ENCODE measurements around the gene SEPTIN5.

Gene SEPTIN5

DNA sequence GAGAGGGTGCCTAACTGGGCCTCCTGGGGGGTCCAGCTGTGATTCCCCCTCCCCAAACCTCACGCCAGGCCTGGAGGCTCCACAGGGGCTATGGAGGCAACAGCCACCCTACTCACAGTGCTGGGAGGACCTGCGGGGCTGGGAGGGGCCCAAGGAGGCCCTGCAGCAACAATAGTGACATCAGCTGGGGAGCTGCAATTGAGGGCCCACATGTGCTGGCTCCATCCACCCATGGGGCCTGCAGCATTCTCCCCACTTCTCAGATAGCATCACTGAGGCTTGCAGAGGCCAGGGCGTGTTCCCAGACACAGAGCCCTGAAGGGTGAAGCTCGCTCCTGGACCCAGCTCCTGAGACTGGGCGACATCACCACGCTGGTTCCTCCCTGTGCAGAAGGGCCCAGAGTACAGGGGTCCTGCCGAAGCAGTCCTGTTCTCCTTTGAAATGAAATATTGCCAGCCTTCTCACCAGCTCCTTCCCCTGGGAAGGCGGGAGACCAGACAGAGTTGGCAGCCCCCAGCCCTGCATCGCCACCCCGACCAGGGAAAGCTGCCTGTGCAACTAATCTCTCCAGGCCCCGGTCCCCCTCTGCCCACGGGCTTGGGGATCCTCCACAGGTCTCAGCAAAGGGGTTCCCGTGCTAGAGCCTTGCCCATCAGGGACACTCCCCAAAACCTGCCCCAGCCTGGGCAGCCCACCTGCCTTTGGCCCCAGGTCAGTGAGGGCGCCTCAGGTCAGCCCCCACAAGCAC lies 37.4 kb downstream of the SEPTIN5 start:
- no peak for DNase-seq

- no peak for DNase-seq
These were observed 39.0 kb downstream of the SEPTIN5 start for GRCh38 chr22:19753090-19753842.

DNA sequence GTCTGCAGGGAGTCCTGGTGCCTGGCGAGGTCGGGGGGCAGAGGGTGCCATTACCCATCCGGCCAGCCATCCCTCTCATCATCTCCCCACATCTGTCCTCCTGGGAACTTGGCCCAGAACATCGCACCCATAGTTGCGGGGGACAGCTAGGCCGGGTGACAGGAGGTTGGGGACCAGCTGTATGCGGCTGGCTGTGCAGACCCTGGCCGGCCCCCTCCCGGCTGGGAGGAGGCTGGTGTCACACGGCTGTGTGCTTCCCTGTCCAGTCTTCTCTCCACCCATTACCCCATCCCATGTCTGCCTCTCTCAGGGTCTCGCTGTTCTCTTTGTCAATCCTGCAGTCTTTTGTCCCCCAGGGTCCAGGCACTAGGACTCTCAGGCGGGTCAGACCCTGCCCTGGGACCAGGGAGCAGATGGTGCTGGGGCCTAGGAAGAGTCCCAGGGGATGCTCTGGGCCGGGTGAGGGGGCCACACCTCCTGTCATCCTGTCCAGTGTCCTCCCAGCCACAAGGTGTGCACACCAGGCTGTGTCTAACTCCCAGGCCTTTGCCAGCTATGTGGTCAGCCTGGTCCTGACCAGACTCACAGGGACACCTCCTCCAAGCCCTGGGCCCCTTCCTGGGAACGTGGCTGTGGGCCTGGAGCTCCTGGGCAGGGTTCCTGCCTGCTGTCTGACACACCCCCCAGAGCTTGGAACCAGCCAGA lies 39.8 kb downstream of the SEPTIN5 start:
- no peak for DNase-seq

DNA sequence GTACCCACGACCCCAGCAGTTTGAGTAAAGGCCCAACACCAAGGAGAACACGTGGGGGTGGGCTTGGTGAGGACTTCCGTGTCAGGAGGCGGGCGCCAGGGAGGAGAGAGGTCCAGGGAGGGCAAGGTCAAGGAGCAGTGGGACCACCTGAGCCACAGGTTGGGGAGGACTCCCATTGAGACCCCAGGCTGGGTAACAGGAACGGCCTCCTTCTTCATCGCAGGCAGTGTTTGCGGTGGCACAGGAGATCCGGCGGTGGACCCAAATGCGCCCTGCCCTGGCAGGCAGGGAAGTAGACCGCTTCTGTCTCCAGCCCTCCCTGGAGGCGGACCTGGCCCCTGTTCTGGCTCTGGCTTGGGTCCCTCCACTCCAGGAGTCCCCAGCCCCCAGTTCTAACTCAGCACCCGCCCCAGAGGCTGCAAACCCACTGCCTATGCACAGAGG lies 40.4 kb downstream of the SEPTIN5 start:
- no peak for DNase-seq

DNA sequence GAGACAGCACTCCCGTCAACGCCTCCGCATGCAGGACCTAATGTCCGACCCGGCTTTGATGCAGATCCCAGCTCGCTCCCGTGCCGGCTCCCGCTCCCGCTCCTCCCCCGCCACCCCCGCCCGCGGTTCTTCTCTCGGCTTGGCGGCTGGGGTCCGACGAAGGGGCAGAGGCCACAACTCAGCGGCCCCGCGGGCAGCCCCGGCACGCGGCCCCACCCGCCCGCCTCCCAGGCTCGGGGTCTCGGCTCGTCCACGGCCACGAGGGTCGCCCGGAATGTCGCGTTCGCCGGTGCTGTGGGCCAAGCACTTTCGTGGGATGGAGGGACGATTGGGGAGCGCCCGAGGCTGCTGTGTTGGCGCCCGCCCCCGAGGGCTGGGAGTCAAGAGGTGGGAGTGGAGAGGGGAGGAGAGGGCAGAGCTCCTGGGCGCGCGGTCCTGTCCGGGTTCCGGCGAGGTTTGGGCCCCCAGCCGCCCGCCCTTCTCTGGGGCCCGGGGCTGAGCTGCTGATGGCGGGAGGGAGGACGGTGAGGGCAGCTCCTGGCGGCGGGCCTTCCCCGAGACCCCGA lies 40.9 kb downstream of the SEPTIN5 start:
- no peak for DNase-seq

DNA sequence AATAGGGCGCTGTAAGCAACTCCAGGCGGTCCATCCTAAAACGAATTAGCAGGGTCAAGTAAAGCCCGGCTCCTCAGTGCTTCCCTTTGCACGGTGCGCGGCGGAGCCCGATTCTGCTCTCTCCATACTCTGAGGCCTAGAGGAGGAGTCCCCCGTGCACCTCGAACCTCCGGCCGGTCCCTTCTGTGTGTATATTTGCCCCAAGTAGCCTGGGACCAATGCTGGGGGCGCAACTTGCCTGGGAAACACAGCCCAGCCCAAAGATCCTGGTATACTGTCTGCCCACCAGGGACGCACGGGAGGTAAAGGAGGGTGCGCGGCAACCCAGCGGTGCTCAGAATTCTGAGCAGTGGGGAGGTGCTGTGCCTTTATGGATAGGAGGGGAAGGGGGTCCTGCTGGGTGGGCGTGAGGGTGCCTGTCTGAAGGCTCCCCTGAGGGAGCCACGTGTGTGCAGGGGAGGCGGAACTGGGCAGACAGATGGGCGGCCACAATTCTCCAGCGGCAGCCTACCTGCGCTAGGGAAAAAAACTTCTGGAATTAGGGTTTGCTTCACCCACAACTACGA lies 41.5 kb downstream of the SEPTIN5 start:
- DNase-seq, result no peak

- DNase-seq, result no peak
These were observed 42.2 kb downstream of the SEPTIN5 start for GRCh38 chr22:19756288-19757128.

GRCh38 chr22:19757140-19757984 lies 43.1 kb downstream of the SEPTIN5 start:
- no peak for DNase-seq

DNA sequence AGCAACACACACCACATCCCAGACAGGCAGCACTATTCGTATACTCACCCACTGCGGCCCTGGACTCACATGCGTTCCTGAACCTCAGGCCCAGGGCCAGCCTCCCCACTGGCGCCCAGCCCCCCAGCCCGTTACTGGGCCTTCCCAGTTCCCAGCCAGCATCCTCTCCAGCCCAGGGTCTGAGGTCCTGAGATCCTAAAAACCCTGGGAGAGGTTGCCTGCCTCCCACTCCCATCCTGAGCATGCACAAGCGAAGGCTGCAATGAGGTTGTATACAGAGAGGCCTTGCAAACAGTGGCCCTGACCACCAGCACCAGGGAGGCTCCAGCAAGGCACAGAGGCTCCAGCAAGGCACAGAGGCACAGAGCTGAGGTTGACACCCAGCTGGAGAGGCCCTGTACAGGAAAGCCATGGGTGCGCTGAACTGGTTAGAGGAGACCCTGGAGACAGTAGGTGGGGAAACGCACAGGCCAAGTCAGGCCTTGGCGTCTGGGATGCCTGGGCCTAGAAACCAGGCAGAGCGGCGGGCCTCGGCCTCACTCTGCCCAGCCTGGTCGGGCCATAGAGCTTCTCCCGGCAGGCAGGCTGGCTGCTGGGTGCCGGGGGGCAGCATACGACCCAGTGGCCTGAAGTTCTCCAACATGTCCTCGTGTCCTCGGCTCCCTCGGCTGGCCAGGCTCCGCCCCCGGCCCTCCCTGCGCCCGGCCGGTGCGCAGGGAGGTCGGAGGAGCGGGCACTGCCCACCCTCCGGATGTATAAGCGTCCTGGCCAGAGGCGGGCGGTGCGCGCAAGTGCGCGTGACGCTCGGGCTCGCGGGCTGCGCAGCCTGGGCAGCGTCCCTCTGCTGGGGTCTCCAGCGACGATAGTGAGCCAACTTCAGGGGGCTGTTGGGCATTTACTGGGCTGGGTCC lies 43.9 kb downstream of the SEPTIN5 start:
- DNase-seq, result no peak

DNA sequence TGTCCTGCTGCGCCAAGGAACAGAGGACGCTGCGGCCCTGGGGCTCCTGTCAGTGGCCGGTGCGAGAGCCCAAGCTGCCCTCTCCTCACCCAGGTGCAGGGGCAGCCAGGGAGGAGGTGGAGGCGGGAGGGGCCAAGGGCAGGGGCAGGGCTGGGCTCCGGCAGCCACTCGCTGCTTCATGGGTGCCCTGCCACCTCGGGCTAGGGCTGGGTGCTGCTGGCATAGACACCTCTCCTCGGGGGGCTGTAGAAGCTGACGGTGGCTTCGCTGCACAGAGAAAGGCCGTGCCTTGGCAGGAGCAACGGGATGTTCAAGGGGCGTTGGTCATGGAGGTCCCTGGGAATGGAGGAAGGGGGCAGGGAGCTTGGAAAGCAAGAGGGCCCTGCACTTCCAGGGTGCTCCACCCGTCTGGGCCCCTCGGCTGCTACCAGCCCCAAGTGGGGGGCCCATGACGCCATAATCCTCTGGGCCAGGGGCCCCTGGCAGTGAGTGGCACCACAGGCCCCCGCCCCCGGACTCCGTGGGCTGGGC lies 44.7 kb downstream of the SEPTIN5 start:
- no peak for DNase-seq

GRCh38 chr22:19759427-19760057 lies 45.2 kb downstream of the SEPTIN5 start:
- no peak for DNase-seq

DNA sequence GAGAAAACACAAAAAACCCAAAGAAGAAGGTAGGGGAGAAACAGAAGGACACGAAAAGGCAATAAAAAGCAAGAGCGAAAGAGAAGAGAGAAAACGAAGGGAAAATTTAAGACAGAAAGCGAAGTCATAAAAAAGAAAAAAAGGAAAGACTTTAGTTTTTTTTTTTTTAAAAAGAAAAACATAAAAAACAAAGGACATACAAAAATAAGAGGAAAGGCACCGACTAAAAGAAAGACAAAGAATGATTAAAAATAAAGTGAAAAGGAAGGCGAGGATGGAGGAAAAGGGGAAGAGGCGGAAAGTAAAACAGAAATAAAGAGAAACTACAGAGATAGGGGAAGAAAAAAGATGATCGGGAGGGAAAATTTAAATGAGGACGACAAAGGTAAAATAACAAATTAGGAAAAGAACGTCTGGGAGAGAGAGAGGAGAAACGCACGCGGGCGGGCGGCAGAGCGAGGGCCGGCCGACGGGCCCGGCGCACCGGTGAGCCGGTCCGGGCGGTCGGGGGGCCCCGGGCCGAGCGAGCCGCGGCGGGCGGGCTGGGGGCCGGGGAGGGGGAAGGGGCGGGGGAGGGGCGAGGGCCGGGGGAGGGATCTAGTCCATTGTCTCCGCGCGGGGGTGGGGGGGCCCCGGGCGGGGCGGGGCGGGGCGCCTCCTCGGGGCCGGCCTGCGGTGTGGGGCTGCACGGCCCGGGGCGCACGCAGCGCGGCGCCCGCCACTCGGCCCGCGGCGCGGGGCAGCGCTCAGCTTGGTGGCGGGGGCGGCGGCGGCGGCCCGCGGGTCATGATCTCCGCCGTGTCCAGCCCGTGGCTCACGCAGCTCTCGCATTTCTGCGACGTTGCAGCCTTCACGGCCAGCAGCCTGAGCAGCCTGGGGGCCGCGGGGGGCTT lies 46.0 kb downstream of the SEPTIN5 start, which contains the start of gene TBX1:
TBX1 (plus strand) TSS at position 721 of the 893 bp plus-strand sequence; CDS start at position 787, 66 bp downstream.
- no peak for DNase-seq

- DNase-seq, result no peak
These were observed 46.8 kb downstream of the SEPTIN5 start for GRCh38 chr22:19760951-19761724.

- no peak for DNase-seq
These were observed 47.6 kb downstream of the SEPTIN5 start for GRCh38 chr22:19761725-19762567.

- no peak for DNase-seq
These were observed 48.5 kb downstream of the SEPTIN5 start for GRCh38 chr22:19762568-19763457.

All from GDM1 (cell line).